Activated CD8-positive, alpha-beta T cell treated with anti-CD3 and anti-CD28 coated beads, Interleukin-2, amount 10 ng/mL, durations not matched to agents 7 days and 5 days (primary cell): ENCODE measurements around the gene FATE1. TPM values are rescaled to one million over a fixed set of nuclear protein-coding genes. Genes with fewer than 3 reads are reported as not detected.

Source experiments
- ATAC-seq: fragments of 150-1000 bp; cut with Tn5 transposase; one replicate; pipeline ENCODE4 v1.10.0; 2021; ENCODE audit warnings: moderate library complexity
- CTCF ChIA-PET: fragments of 350-600 bp; sonication (Branson Sonifier 250); formaldehyde crosslinking; loops from one replicate; lab custom pipeline; 2021; ENCODE audit warnings: antibody characterized with exemption; lab: Charles Lee
- POLR2A ChIA-PET: fragments of 350-600 bp; sonication (Branson Sonifier 250); formaldehyde crosslinking; loops from one replicate; lab custom pipeline; 2021; ENCODE audit warnings: antibody characterized with exemption; lab: Charles Lee
- DNase-seq: peaks from one replicate; pipeline ENCODE4 v3.0.0-alpha.2; 2020
- H3K27ac Mint-ChIP-seq: one replicate; pipeline ENCODE4 v1.8.0; 2021; ENCODE audit warnings: mild to moderate bottlenecking, mixed read lengths
- H3K27me3 Mint-ChIP-seq: one replicate; pipeline ENCODE4 v1.8.0; 2021; ENCODE audit warnings: low read depth, mixed read lengths
- H3K36me3 Mint-ChIP-seq: one replicate; pipeline ENCODE4 v1.8.0; 2021; ENCODE audit warnings: low read depth, mixed read lengths
- H3K4me1 Mint-ChIP-seq: one replicate; pipeline ENCODE4 v1.8.0; 2021; ENCODE audit warnings: low read depth, mixed read lengths
- H3K4me3 Mint-ChIP-seq: one replicate; pipeline ENCODE4 v1.8.0; 2021; ENCODE audit warnings: mild to moderate bottlenecking, mixed read lengths
- H3K9me3 Mint-ChIP-seq: one replicate; pipeline ENCODE4 v1.8.0; 2022; ENCODE audit warnings: mixed read lengths; ENCODE audit not compliant: insufficient read depth
- total RNA-seq, 2 experiments: library from RNA; stranded (reverse); gene quantifications; one replicate each; pipeline ENCODE4 v1.2.3, GENCODE V29; 2021

The FATE1 gene
- total RNA-seq, 2 experiments from 2014 or later = not detected

DNA sequence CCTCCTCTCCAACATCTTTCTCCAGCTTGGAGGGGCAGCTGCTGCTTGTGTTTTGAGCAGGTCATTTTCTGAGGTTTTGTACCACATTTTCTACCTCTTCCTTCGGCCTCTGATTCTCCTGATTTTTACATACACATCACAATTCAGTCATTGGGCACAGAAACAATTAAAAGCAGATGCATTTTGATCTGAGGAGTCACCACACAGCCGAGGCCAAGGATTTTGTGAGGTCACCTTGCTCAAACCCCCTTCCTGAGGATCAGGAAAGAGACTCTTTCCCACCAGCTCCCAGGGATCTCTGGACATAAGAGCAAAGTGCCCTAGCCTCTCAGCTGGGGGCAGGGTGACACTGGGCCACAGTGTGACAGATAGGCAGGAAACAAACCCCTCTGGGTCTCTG, 5.4 kb upstream of the FATE1 start:
- no peaks in the 10 kb centered on the region for H3K9me3 Mint-ChIP-seq
- no peaks in the 10 kb centered on the region for H3K27me3 Mint-ChIP-seq
- H3K36me3 Mint-ChIP-seq = no peaks in the 10 kb centered on the region
- ChIA-PET POLR2A (no interaction called here), CTCF (no interaction called here)
- DNase-seq (no peak), ATAC-seq (no peak)
- no peak overlapping the region for H3K27ac Mint-ChIP-seq
- H3K4me3 Mint-ChIP-seq = no peak overlapping the region
- H3K4me1 Mint-ChIP-seq = no peaks in the 10 kb centered on the region

DNA sequence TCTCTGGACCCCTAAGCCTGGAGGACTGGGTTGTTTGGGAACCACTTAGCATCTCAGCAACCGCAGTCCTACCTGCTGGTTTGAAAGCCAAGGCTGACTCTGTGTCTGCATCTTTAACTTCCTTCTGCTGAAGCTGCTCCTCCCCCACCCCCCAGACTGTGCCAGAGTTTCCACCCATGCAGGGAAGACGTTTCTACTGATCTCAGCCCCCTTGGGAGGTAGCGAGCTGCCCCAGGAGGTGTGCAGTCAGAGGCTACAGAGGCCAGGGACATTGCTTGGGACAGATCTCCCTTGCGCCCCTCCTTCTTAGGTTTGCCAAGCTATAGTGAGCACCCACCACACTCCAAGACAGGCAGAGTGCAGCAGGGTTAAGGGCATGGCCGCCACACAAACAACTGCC, 4.7 kb upstream of the FATE1 start:
- Mint-ChIP-seq H3K4me3 (no peak overlapping the region), H3K9me3 (no peaks in the 10 kb centered on the region)
- DNase-seq = no peak

GRCh38 chrX:151711787-151712186, 4.0 kb upstream of the FATE1 start:
- ChIA-PET POLR2A (no interaction called here), CTCF (no interaction called here)
- Mint-ChIP-seq H3K4me3 (no peak overlapping the region), H3K9me3 (no peaks in the 10 kb centered on the region), H3K4me1 (no peaks in the 10 kb centered on the region), H3K27me3 (no peaks in the 10 kb centered on the region), H3K36me3 (no peaks in the 10 kb centered on the region), H3K27ac (no peak overlapping the region)
- ATAC-seq (no peak), DNase-seq (no peak)

More for the DNA sequence above, 4.7 kb upstream of the FATE1 start:
- no peaks in the 10 kb centered on the region for H3K36me3 Mint-ChIP-seq
- ChIA-PET CTCF (no interaction called here), POLR2A (no interaction called here)
- H3K27ac Mint-ChIP-seq = no peak overlapping the region
- H3K4me1 Mint-ChIP-seq = no peaks in the 10 kb centered on the region
- no peaks in the 10 kb centered on the region for H3K27me3 Mint-ChIP-seq
- ATAC-seq = no peak

DNA sequence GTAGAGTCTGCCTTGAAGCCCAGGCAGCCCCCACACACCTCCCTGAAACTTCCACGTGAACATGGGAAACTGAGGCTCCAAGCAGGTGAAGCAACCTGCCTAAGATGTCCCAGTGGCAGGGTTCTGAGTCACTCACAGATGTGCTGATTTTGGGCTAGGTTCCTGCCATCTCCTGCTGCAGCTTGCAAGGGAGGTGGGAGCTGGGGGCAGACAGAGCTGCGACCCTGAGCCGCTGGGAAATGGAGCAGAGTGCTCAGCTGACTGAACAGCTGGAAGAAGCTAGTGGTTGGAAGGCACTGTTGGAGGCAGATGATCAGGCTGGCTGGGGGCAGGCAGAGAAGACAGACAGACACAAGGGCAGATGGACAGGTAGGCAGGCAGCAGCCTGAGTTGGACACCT, 3.6 kb upstream of the FATE1 start:
- no peak for DNase-seq
- CTCF ChIA-PET = no interaction called here

GRCh38 chrX:151713849-151714248, 2.0 kb upstream of the FATE1 start:
- DNase-seq (peak; percentile 19), ATAC-seq (no peak)
- Mint-ChIP-seq H3K9me3 (no peaks in the 10 kb centered on the region), H3K27me3 (no peaks in the 10 kb centered on the region), H3K4me1 (no peaks in the 10 kb centered on the region), H3K27ac (no peak overlapping the region), H3K4me3 (no peak overlapping the region), H3K36me3 (no peaks in the 10 kb centered on the region)
- ChIA-PET POLR2A (no interaction called here), CTCF (interaction anchor here (1.1 kb wide), 1 partner anchor 918 kb away, joined by 3 read pairs; no protein-coding TSS in a partner anchor)

More for the DNA sequence above, 3.6 kb upstream of the FATE1 start:
- no peak for ATAC-seq
- no peaks in the 10 kb centered on the region for H3K27me3 Mint-ChIP-seq
- H3K36me3 Mint-ChIP-seq = no peaks in the 10 kb centered on the region
- no peak overlapping the region for H3K27ac Mint-ChIP-seq
- no peaks in the 10 kb centered on the region for H3K9me3 Mint-ChIP-seq
- H3K4me3 Mint-ChIP-seq = no peak overlapping the region
- POLR2A ChIA-PET = no interaction called here
- no peaks in the 10 kb centered on the region for H3K4me1 Mint-ChIP-seq

DNA sequence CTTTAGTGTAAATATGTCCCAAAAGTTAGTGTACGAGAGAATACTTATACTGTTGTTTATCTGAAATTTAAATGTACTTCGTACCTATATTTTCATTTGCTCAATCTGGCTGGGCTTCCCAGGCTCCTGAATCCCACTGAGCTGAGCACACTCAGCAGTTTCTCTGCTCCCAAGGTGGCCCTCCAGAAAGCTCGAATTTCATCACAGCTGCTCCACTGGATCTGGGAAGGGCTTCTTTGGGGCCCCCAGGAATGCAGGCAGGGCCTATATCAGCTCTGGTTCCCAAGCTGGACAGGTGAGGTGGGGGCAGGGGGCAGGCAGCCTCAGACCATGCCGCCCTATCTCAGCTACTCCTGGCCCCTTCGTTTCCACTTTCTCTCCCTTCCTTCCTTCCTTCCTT, 1.5 kb upstream of the FATE1 start:
- ATAC-seq = no peak
- Mint-ChIP-seq H3K36me3 (no peaks in the 10 kb centered on the region), H3K9me3 (no peaks in the 10 kb centered on the region), H3K4me3 (no peak overlapping the region), H3K27me3 (no peaks in the 10 kb centered on the region), H3K27ac (no peak overlapping the region), H3K4me1 (no peaks in the 10 kb centered on the region)
- CTCF ChIA-PET = interaction anchor here (1.1 kb wide), 1 partner anchor 918 kb away, joined by 3 read pairs; no protein-coding TSS in a partner anchor
- DNase-seq = no peak
- POLR2A ChIA-PET = no interaction called here

DNA sequence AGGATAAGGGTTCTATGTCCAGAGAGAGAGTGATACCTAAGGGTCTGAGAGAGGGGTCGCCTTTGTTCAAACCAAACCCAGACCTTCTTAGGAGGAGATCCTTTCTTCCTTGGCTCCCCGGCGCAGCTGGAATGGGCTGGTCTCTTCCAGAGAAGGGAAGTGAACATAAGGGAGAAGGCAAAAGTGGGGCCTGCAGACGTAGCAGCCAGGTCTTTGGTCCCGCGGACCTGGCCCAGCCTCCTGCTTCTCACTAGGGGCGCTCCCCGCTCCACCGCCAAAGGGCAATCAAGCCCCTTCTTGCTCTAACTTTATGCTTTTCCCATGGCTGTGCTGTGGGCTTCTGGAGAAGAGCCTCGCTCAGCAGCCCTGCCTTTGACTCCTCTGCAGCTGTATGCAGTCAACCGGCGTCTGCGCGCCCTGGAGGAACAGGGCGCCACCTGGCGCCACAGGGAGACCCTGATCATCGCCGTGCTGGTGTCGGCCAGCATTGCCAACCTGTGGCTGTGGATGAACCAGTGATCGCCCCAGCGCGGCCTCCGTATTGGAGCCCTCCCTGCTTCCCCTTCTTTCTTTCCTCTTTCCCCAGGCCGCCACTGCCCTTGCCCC, 6.5 kb downstream of the FATE1 start:
- no peak for DNase-seq
- CTCF ChIA-PET = no interaction called here
- no peak for ATAC-seq
- POLR2A ChIA-PET = no interaction called here
- Mint-ChIP-seq H3K27me3 (no peaks in the 10 kb centered on the region), H3K4me3 (no peak overlapping the region), H3K36me3 (no peaks in the 10 kb centered on the region), H3K9me3 (no peaks in the 10 kb centered on the region), H3K4me1 (no peaks in the 10 kb centered on the region), H3K27ac (no peak overlapping the region)

DNA sequence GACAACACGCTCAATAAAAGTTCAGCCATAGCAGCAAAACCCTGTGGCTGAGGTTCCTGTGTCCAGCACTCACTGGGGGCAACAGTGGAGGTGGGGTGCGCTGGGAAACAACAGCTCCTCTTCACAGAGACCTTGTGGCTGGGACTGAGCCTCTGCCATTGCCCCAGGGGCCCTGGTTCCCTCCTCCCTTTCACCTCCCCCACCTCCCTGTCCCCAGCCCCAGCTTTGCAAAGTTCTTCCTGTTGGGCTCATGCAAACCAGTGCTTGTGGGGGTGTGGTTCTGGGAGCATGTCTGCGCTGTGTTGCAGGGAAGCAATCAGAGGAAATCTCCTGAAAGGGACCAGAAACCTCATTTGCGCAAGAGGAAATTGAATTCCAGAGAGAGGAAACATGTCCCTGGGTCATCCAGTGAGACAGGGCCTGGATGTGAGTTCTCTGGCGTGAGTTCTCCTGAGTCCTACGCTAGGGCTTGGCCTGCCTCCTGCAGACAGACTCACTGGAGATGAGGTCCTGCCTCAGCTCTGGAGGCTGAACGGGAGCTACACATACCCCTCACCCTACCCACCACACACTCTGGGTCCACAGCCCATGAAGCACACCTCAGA, 7.4 kb downstream of the FATE1 start:
- H3K9me3 Mint-ChIP-seq = no peaks in the 10 kb centered on the region
- ATAC-seq (no peak), DNase-seq (no peak)
- H3K4me1 Mint-ChIP-seq = no peaks in the 10 kb centered on the region
- no peaks in the 10 kb centered on the region for H3K27me3 Mint-ChIP-seq
- ChIA-PET CTCF (no interaction called here), POLR2A (no interaction called here)
- no peak overlapping the region for H3K4me3 Mint-ChIP-seq
- no peak overlapping the region for H3K27ac Mint-ChIP-seq
- H3K36me3 Mint-ChIP-seq = no peaks in the 10 kb centered on the region

GRCh38 chrX:151724563-151725337, 8.9 kb downstream of the FATE1 start:
- no peak for ATAC-seq
- POLR2A ChIA-PET = no interaction called here
- Mint-ChIP-seq H3K4me3 (no peak overlapping the region), H3K27ac (no peak overlapping the region), H3K36me3 (no peaks in the 10 kb centered on the region), H3K4me1 (no peaks in the 10 kb centered on the region), H3K9me3 (no peaks in the 10 kb centered on the region), H3K27me3 (no peaks in the 10 kb centered on the region)
- no peak for DNase-seq
- CTCF ChIA-PET = no interaction called here

DNA sequence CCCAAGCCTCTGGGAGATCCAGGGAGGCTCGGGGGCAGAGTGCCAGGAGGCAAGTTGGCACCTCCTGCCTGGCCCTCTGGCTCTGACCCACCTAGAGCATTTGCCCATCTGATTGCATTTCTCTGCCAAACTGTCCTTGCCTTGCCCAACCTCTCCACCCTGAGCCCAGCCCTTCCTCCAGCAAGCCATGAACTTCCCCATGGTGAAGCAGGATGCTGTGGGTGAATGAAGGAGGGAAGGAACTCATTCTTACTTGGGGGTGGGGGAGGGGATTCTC, 9.4 kb downstream of the FATE1 start:
- Mint-ChIP-seq H3K27ac (no peak overlapping the region), H3K4me3 (no peak overlapping the region), H3K4me1 (no peaks in the 10 kb centered on the region), H3K36me3 (no peaks in the 10 kb centered on the region), H3K9me3 (no peaks in the 10 kb centered on the region), H3K27me3 (no peaks in the 10 kb centered on the region)
- ATAC-seq (no peak), DNase-seq (no peak)
- ChIA-PET POLR2A (no interaction called here), CTCF (no interaction called here)

GRCh38 chrX:151726751-151727150, 10.9 kb downstream of the FATE1 start:
- no peaks in the 10 kb centered on the region for H3K9me3 Mint-ChIP-seq
- no peaks in the 10 kb centered on the region for H3K27me3 Mint-ChIP-seq
- POLR2A ChIA-PET = no interaction called here
- CTCF ChIA-PET = no interaction called here
- ATAC-seq (no peak), DNase-seq (no peak)
- H3K36me3 Mint-ChIP-seq = no peaks in the 10 kb centered on the region
- H3K27ac Mint-ChIP-seq = no peak overlapping the region
- no peaks in the 10 kb centered on the region for H3K4me1 Mint-ChIP-seq
- H3K4me3 Mint-ChIP-seq = no peak overlapping the region

GRCh38 chrX:151727346-151727745, 11.5 kb downstream of the FATE1 start:
- no peak for ATAC-seq
- DNase-seq = no peak
- H3K9me3 Mint-ChIP-seq = no peaks in the 10 kb centered on the region
- CTCF ChIA-PET = no interaction called here
- H3K27ac Mint-ChIP-seq = no peak overlapping the region
- peaks cover 3% of the 10 kb centered on the region for H3K27me3 Mint-ChIP-seq
- no peaks in the 10 kb centered on the region for H3K4me1 Mint-ChIP-seq
- H3K36me3 Mint-ChIP-seq = no peaks in the 10 kb centered on the region
- H3K4me3 Mint-ChIP-seq = no peak overlapping the region
- POLR2A ChIA-PET = no interaction called here
